K562 (cell line): Measurements from ENCODE around the gene MC1R. TPM values are rescaled to one million over a fixed set of nuclear protein-coding genes. Genes with fewer than 3 reads are reported as not detected.

Source experiments
- CBX1 ChIP-seq: sonication (generic); IDR thresholded peaks from 2 replicates; pipeline ENCODE4 v1.6.1; 2016; ENCODE audit warnings: antibody characterized with exemption, low read depth, mild to moderate bottlenecking
- CREB1 ChIP-seq, 2 experiments: sonication (generic) in 1 of 2; formaldehyde crosslinking in 1 of 2; IDR thresholded peaks; 2 replicates each; pipeline versions ENCODE4 v1.6.1 to v1.8.0; 2012 to 2022; ENCODE audit warnings: inconsistent platforms in 1 of 2, mild to moderate bottlenecking in 1 of 2, missing genetic modification reagents in 1 of 2, moderate library complexity in 1 of 2
- EZH2 ChIP-seq: IDR thresholded peaks from 2 replicates; pipeline ENCODE4 v1.6.1; 2012; ENCODE audit warnings: low read depth, mild to moderate bottlenecking, inconsistent platforms, low read length, borderline replicate concordance
- HDAC8 ChIP-seq: fragments of 450-650 bp; IDR thresholded peaks from 2 replicates; pipeline ENCODE4 v1.6.1; 2016; ENCODE audit warnings: mild to moderate bottlenecking, missing genetic modification characterization, moderate library complexity, missing compliant biosample characterization
- HLTF ChIP-seq: fragments of 450-650 bp; IDR thresholded peaks from 2 replicates; pipeline ENCODE4 v1.6.1; 2016
- HNRNPH1 ChIP-seq: fragments of 200-400 bp; formaldehyde crosslinking; optimal IDR thresholded peaks from 2 replicates; pipeline ENCODE3; 2017; ENCODE audit warnings: low read depth, mild to moderate bottlenecking, low read length, moderate library complexity
- MGA ChIP-seq: fragments of 450-650 bp; IDR thresholded peaks from 2 replicates; pipeline ENCODE4 v1.6.1; 2016; ENCODE audit warnings: mild to moderate bottlenecking, moderate library complexity
- PHB ChIP-seq: fragments of 250-450 bp; sonication (Bioruptor Pico); IDR thresholded peaks from 2 replicates; pipeline ENCODE4 v1.5.0; 2021
- PKNOX1 ChIP-seq: fragments of 450-650 bp; IDR thresholded peaks from 2 replicates; pipeline ENCODE4 v1.6.1; 2016
- POLR2AphosphoS2 ChIP-seq: IDR thresholded peaks from 2 replicates; pipeline ENCODE4 v1.6.1; 2012; ENCODE audit warnings: low read length, improper control_type of control experiment
- SMAD4 ChIP-seq: fragments of 250-450 bp; sonication (Bioruptor Pico); conservative IDR thresholded peaks from 2 replicates; pipeline ENCODE4 v1.8.0; 2021; ENCODE audit warnings: inconsistent platforms, mild to moderate bottlenecking, moderate library complexity
- ZNF780A ChIP-seq: fragments of 250-450 bp; sonication (Bioruptor Pico); IDR thresholded peaks from 2 replicates; pipeline ENCODE4 v1.5.0; 2021; ENCODE audit warnings: mild to moderate bottlenecking
- polyA plus RNA-seq, 8 experiments: library from polyadenylated mRNA; depleted of rRNA in 4 of 8; stranded (reverse) in 5 of 8; unstranded in 3 of 8; fragments of >200 nt; fragmentation: Nextera tagmentation in 2 of 8; fragmentation: Illumina TruSeq in 1 of 8; extraction: Ambion mirVana in 2 of 8; extraction: Trizol in 1 of 8; gene quantifications; 2 replicates each; pipeline versions ENCODE4 v1.2.1 to v1.2.3, GENCODE V29; 2011 to 2014; ENCODE audit warnings: inconsistent platforms in 1 of 8, missing spikeins in 1 of 8
- total RNA-seq, 7 experiments: library from RNA; depleted of rRNA in 6 of 7; stranded (reverse); fragments of >200 nt in 6 of 7; fragmentation: Illumina TruSeq in 2 of 7; extraction: Trizol in 2 of 7; gene quantifications; 2 replicates each; pipeline versions ENCODE4 v1.2.1 to v1.2.3, GENCODE V29; 2011 to 2021; ENCODE audit warnings: low replicate concordance in 1 of 7

MC1R gene
- total and polyA plus RNA-seq, 9 of the 15 experiments (the other 6 are each of a cell fraction or from before 2014, with no cell fraction given): 0.14 to 5.3 (median 2.5) TPM; not detected in 1

DNA sequence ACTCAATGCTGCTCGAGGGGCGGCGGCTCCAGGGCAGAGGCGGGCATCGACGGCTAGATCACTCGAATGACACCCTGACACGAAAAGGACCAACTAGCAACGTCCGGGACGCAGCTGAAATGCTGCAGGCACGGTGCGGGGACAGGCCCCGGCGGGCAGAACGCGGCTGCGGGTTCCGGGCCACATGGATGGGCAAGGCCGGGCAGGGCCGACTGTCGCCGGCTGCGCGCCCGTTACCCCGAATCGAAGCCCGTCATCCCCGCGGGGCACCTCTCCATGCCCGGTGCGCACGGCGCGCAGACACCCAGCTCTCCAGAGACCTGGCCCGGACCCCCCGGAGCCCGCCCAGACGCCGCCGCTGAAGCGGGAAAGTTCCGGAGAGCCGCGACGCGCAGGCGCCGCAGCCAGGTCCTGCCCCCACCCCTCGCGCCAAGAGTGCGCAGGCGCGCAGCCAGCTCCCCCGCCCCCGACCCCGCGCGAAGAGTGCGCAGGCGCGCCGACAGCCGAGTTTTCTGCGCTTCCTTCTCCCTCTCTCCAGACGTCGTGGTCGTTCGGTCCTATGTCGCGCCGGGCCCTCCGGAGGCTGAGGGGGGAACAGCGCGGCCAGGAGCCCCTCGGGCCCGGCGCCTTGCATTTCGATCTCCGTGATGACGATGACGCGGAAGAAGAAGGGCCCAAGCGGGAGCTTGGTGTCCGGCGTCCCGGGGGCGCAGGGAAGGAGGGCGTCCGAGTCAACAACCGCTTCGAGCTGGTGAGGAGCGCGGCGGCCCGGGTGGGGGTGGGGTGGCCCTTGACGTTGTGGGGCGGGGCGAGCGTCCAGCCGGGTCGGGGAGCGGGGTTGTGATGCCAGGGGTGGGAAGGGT, 45.3 kb upstream of the MC1R start, which contains the start of gene TCF25 (continued):
- peak; percentile 99 for TF ChIP-seq MGA
- TF ChIP-seq HLTF: 0 out of 2 replicates have a peak, but pooled peaks have one; percentile 16
- 0 out of 2 replicates have a peak, but pooled peaks have one; percentile 18 for TF ChIP-seq POLR2AphosphoS2
- TF ChIP-seq CBX1: peak; percentile 65; the same call in 1 of the 2 replicates
- TF ChIP-seq ZNF780A (CRISPR knock-in tag): no peak
- no peak for TF ChIP-seq PKNOX1
- TF ChIP-seq EZH2: no peak
- peak; percentile 80; the same call in 1 of the 2 replicates for TF ChIP-seq HDAC8 (tag)
- no peak for TF ChIP-seq HNRNPH1
- 0 out of 2 replicates have a peak, but pooled peaks have one; percentile 58 for TF ChIP-seq PHB (CRISPR knock-in tag)
- TF ChIP-seq CREB1 (IDR thresholded peaks at IDR 0.05): no peak; the same call in 1 of the 2 replicates
- TF ChIP-seq CREB1 (CRISPR knock-in tag; IDR thresholded peaks at IDR 0.05): no peak; the same call in 1 of the 2 replicates
- peak; percentile 88; the same call in 1 of the 2 replicates for TF ChIP-seq SMAD4 (CRISPR knock-in tag)
